MM.1S (cell line): ENCODE measurements around the gene NEDD4L.
A peak's percentile ranks its signal among the peaks of the same experiment; 100 is the strongest.

Source experiments
- DNase-seq: peaks from one replicate; pipeline ENCODE4 v3.0.0-alpha.2; 2015
- H2AFZ ChIP-seq: fragments of 300-600 bp; sonication (generic); 2 replicates; pipeline ENCODE4 v1.6.0; 2016; ENCODE audit warnings: antibody characterized with exemption, low read length
- H3F3A ChIP-seq: fragments of 300-600 bp; sonication (generic); 2 replicates; pipeline ENCODE4 v1.6.1; 2016; ENCODE audit warnings: mild to moderate bottlenecking, antibody characterized with exemption, low read length, moderate library complexity, mixed read lengths; ENCODE audit not compliant: insufficient read depth
- H3K27ac ChIP-seq: fragments of 300-600 bp; sonication (generic); 2 replicates; pipeline ENCODE4 v1.5.1; 2016; ENCODE audit warnings: mild to moderate bottlenecking, low read length
- H3K27me3 ChIP-seq: fragments of 300-600 bp; sonication (generic); replicated peaks from 2 replicates; pipeline ENCODE4 v1.6.0; 2016; ENCODE audit warnings: low read length; ENCODE audit not compliant: insufficient read depth
- H3K36me3 ChIP-seq: fragments of 300-600 bp; sonication (generic); replicated peaks from 2 replicates; pipeline ENCODE4 v1.6.1; 2016; ENCODE audit warnings: mild to moderate bottlenecking, low read length, mixed read lengths; ENCODE audit not compliant: insufficient read depth
- H3K4me1 ChIP-seq: fragments of 300-600 bp; sonication (generic); 2 replicates; pipeline ENCODE4 v1.6.1; 2016; ENCODE audit warnings: low read length, mixed read lengths
- H3K4me2 ChIP-seq: fragments of 300-600 bp; sonication (generic); 2 replicates; pipeline ENCODE4 v1.6.0; 2016; ENCODE audit warnings: low read depth, low read length
- H3K4me3 ChIP-seq: fragments of 300-600 bp; sonication (generic); 2 replicates; pipeline ENCODE4 v1.5.1; 2016; ENCODE audit warnings: low read length, mixed read lengths
- H3K79me2 ChIP-seq: fragments of 300-600 bp; sonication (generic); 2 replicates; pipeline ENCODE4 v1.6.1; 2016; ENCODE audit warnings: mixed run types, low read length, mixed read lengths
- H3K9ac ChIP-seq: fragments of 300-600 bp; sonication (generic); 2 replicates; pipeline ENCODE4 v1.6.1; 2016; ENCODE audit warnings: low read length, mixed read lengths
- H3K9me2 ChIP-seq: fragments of 300-600 bp; sonication (generic); replicated peaks from 2 replicates; pipeline ENCODE4 v1.6.1; 2016; ENCODE audit warnings: mild to moderate bottlenecking, low read length, mixed read lengths; ENCODE audit not compliant: insufficient read depth
- H3K9me3 ChIP-seq: fragments of 300-600 bp; sonication (generic); replicated peaks from 2 replicates; pipeline ENCODE4 v1.6.1; 2016; ENCODE audit warnings: mild to moderate bottlenecking, low read length, mixed read lengths; ENCODE audit not compliant: insufficient read depth
- H4K20me1 ChIP-seq: fragments of 300-600 bp; sonication (generic); 2 replicates; pipeline ENCODE4 v1.6.1; 2016; ENCODE audit warnings: mild to moderate bottlenecking, low read length, moderate library complexity, mixed read lengths; ENCODE audit not compliant: insufficient read depth
- CTCF ChIP-seq: fragments of 300-600 bp; sonication (generic); IDR thresholded peaks from 2 replicates; pipeline ENCODE4 v1.5.1; 2016; ENCODE audit warnings: antibody characterized with exemption, low read length, mixed read lengths
- EZH2 ChIP-seq: fragments of 300-600 bp; sonication (generic); optimal IDR thresholded peaks from 2 replicates; pipeline ENCODE3; 2017; ENCODE audit warnings: low read depth, mild to moderate bottlenecking, antibody characterized with exemption, low read length, mixed read lengths
- EZH2phosphoT487 ChIP-seq: fragments of 300-600 bp; sonication (generic); IDR thresholded peaks from 2 replicates; pipeline ENCODE4 v1.6.1; 2018; ENCODE audit warnings: antibody characterized with exemption, low read length

NEDD4L gene

GRCh38 chr18:58088691-58089065 lies 44.7 kb downstream of the NEDD4L start:
- H3K27ac ChIP-seq: no peak overlapping the region
- H3F3A ChIP-seq: 0 out of 2 replicates have a peak, but pooled peaks cover 6% of the 10 kb centered on the region
- H3K4me3 ChIP-seq: no peak overlapping the region

GRCh38 chr18:58091099-58091611 lies 47.1 kb downstream of the NEDD4L start:
- Histone ChIP-seq H3K4me3 (no peak overlapping the region), H3K27me3 (no peaks in the 10 kb centered on the region), H3K27ac (peak overlapping the region; percentile 36; the same call in 1 of the 2 replicates), H3K79me2 (no peaks in the 10 kb centered on the region), H2AFZ (no peak overlapping the region), H3K9me3 (no peaks in the 10 kb centered on the region), H3K4me1 (peaks cover 14% of the 10 kb centered on the region), H3F3A (0 out of 2 replicates have a peak, but pooled peaks cover 6% of the 10 kb centered on the region), H3K36me3 (no peaks in the 10 kb centered on the region), H3K4me2 (peak overlapping the region; percentile 15; the same call in 1 of the 2 replicates), H4K20me1 (no peaks in the 10 kb centered on the region), H3K9me2 (no peaks in the 10 kb centered on the region), H3K9ac (no peak overlapping the region)
- peak; percentile 25 for DNase-seq
- no peak for TF ChIP-seq EZH2phosphoT487
- no peak for TF ChIP-seq CTCF
- no peak for TF ChIP-seq EZH2

More at GRCh38 chr18:58088691-58089065, 44.7 kb downstream of the NEDD4L start:
- H3K4me1 ChIP-seq: peaks cover 14% of the 10 kb centered on the region
- H3K79me2 ChIP-seq: no peaks in the 10 kb centered on the region
- TF ChIP-seq EZH2phosphoT487 (no peak), CTCF (no peak), EZH2 (no peak)
- H3K27me3 ChIP-seq: no peaks in the 10 kb centered on the region
- H3K36me3 ChIP-seq: no peaks in the 10 kb centered on the region
- no peaks in the 10 kb centered on the region for H4K20me1 ChIP-seq
- H3K4me2 ChIP-seq: no peak overlapping the region
- H3K9me3 ChIP-seq: no peaks in the 10 kb centered on the region
- H3K9ac ChIP-seq: no peak overlapping the region
- no peaks in the 10 kb centered on the region for H3K9me2 ChIP-seq
- no peak overlapping the region for H2AFZ ChIP-seq
- DNase-seq: no peak

- H3K27ac ChIP-seq: no peak overlapping the region
- no peak overlapping the region for H3K9ac ChIP-seq
- DNase-seq: no peak
- no peaks in the 10 kb centered on the region for H3K36me3 ChIP-seq
- no peak overlapping the region for H3K4me3 ChIP-seq
- no peak for TF ChIP-seq EZH2
- peaks cover 14% of the 10 kb centered on the region for H3K4me1 ChIP-seq
- H2AFZ ChIP-seq: no peak overlapping the region
- H3K27me3 ChIP-seq: no peaks in the 10 kb centered on the region
- 0 out of 2 replicates have a peak, but pooled peaks cover 6% of the 10 kb centered on the region for H3F3A ChIP-seq
- no peaks in the 10 kb centered on the region for H4K20me1 ChIP-seq
- H3K4me2 ChIP-seq: no peak overlapping the region
- no peaks in the 10 kb centered on the region for H3K9me3 ChIP-seq
- no peaks in the 10 kb centered on the region for H3K9me2 ChIP-seq
- H3K79me2 ChIP-seq: no peaks in the 10 kb centered on the region
These were observed 49.3 kb downstream of the NEDD4L start for GRCh38 chr18:58093311-58093803.

- H3K79me2 ChIP-seq: no peaks in the 10 kb centered on the region
- peaks cover 23% of the 10 kb centered on the region for H3K4me1 ChIP-seq
- no peaks in the 10 kb centered on the region for H4K20me1 ChIP-seq
These were observed 51.2 kb downstream of the NEDD4L start for GRCh38 chr18:58095222-58095621.

More at GRCh38 chr18:58095222-58095621, 51.2 kb downstream of the NEDD4L start:
- Histone ChIP-seq H3K4me3 (no peak overlapping the region), H3K27me3 (no peaks in the 10 kb centered on the region), H2AFZ (no peak overlapping the region), H3K9me2 (no peaks in the 10 kb centered on the region), H3K9ac (no peak overlapping the region), H3K4me2 (no peak overlapping the region), H3K27ac (no peak overlapping the region), H3F3A (0 out of 2 replicates have a peak, but pooled peaks cover 6% of the 10 kb centered on the region), H3K9me3 (no peaks in the 10 kb centered on the region), H3K36me3 (no peaks in the 10 kb centered on the region)
- TF ChIP-seq EZH2phosphoT487 (no peak), EZH2 (no peak), CTCF (no peak)
- no peak for DNase-seq
